GM21619 (cell line): ENCODE measurements around the gene FBXW7.
"Not testable (repeated sequence)": the region's sequence is repeated elsewhere in the genome, so short reads cannot be mapped to it uniquely, and the experiment has no call there.

Experiments used
- ATAC-seq: cut with Tn5 transposase; IDR thresholded peaks from one replicate; pipeline ENCODE4 v1.9.1; 2021; ENCODE audit not compliant: unreplicated experiment

The FBXW7 gene

DNA sequence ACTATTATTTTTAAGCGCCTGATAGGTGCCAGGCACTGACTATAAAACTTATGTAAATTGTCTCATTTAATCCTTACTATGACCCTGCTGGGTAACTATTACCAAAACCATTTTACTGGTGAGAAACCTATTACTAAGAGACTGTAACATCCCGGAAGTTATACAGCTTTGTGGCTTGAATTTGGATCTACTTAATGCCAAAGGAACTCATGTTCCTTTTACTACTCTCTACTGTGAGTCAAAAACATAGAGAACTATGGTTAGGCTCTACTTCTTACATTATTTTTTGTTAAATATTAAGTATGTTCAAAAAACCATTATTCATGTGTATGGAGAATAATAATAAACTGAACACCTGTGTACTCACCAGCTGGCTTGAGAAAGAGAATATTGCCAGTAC, 14.8 kb upstream of the FBXW7 start:
- peak; percentile 33 for ATAC-seq

GRCh38 chr4:152545088-152545487, 9.2 kb upstream of the FBXW7 start:
- ATAC-seq: no peak

GRCh38 chr4:152544533-152544932, 8.6 kb upstream of the FBXW7 start:
- ATAC-seq: not testable (repeated sequence)

GRCh38 chr4:152540941-152541340, 5.0 kb upstream of the FBXW7 start:
- ATAC-seq: no peak

DNA sequence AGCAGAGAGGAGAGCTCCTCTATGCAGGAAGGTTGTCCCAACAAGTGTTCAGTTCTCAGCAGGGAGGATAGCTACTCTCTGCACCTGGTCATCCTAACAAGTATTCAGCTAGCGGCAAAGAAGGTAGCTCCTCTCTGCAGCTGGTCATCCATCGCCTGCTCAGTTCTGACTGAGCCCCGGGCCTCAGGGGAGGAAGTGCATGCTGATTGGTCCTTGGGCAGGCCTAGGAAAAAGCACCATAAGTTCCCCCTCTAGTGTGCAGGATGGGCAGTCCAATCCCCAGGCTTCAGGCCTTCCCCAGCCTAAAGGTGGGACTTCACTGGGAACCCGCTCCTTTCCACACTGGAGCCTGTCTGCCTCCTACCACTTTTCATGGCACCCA, 4.4 kb upstream of the FBXW7 start:
- ATAC-seq: no peak

DNA sequence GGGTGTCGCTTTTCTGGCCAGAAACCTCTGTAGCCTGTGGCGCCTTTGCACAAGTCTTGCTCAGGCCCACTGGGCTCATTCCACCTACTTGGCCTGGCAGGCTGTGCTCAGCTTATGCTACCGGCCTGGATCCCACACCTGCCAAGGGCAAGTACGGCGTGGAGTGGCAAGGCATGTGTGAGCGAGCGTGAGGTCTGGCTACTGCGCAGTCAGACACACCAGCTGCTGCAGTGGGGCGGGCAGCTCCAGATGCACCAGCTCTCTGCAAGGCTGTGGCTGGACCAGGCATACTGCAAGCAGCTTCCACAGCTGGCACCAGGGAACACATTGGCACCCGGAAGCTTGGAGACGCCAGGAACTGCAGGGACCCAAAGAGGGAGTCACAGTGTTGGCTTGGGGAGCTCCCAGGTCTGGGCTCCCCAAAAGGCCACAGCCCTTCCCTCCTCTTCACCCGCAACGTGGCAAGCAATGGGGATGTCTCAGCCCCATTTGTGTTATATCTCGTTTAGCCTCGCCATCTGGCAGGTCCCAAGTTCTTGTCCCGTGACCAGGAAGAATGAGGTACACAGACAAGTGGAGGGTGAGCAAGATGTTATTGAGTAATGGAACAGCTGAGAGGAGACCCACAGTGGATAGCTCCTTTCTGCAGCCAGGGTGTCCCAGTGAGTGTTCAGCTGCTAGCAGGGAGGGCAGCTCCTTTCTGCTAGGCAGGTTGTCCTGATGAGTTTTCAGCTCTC, 3.8 kb upstream of the FBXW7 start:
- ATAC-seq: no peak

- no peak for ATAC-seq
Observed at GRCh38 chr4:152537881-152538280, 2.0 kb upstream of the FBXW7 start.

DNA sequence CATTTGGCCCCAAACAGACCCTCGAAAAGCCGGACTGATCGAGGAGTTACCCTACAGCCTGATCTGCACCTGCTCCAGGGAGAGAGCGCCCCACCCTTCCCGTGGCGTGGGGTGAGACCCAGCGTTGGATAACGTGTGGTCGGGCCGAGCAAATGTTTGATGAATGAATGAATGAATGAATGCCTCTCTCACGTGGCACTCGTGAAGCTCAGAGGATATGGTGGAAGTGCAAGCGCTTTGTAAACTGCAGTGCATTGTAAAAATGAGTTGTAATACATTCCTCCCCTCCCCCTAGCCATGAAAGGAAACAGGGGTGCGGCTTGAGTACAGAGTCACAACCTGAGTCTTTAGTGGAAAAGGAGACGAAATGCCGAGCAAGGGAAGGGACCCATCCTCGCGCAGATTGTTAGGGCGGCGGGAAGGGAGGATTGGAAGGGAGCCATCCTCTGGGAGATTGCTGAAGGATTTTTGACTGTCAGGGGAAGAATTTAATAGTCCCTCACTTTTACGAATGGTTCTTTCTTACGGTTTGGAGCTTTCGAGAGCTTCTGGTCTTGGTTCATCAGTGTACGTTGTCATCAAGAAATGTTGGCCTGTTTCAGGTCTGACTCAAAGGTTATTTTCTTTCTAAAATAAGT, 772 bp upstream of the FBXW7 start:
- peak; percentile 27 for ATAC-seq

- ATAC-seq: peak; percentile 9
Observed at GRCh38 chr4:152535360-152535902, 461 bp downstream of the FBXW7 start.

- no peak for ATAC-seq
Observed at GRCh38 chr4:152534541-152535359, 1.1 kb downstream of the FBXW7 start.

DNA sequence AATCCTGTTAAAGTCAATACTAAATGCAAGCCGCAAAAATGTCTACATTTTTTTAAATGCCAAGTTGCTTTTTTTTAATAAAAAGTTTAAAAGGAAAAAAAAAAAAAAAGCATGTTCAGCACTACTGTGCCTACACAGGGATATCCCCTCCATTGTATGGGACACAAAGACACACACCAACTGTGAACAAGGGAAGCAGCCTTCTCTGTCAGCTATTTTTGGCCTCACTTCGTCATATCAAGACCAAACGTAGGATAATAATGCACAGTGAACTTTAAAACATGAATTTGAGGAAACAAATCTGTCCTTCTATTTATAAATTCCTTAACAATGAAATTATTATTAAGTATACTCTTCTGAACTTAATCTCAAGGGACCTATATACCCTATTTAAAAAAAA, 4.4 kb downstream of the FBXW7 start:
- ATAC-seq: no peak

DNA sequence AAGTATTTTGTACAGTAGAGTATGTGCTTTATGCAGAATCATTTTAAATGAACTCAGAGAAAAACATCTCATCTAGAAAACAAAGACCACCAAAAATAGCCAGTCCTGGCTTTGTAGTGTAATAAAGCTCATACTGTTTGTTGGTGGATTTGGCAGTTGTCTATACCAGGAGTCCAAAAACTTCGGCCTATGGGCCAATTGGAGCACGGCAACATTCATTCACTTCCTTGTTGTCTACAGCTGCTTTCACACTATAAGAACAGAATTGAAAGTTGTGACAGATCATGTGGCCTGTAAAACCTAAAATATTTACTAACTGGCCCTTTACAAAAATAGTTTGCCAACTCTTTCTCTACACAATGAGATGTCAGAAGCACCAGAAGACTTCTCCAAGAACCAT, 5.3 kb downstream of the FBXW7 start:
- ATAC-seq: no peak

GRCh38 chr4:152529880-152530279, 6.0 kb downstream of the FBXW7 start:
- ATAC-seq: no peak

- ATAC-seq: no peak
Observed at GRCh38 chr4:152528060-152528459, 7.8 kb downstream of the FBXW7 start.

DNA sequence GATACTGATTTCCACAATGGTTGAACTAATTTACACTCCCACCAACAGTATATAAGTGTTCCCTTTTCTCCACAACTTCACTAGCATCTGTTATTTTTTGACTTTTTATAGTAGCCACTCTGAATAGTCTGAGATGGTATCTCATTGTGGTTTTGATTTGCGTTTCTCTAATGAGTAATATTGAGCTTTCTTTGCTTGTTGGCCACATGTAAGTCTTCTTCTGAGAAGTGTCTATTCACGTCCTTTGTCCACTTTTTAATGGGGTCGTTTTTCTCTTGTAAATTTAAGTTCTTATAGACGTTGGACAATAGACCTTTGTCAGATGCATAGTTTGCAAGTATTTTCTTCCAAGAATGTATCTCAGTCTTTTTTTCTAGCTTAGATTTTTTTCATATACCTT, 10.0 kb downstream of the FBXW7 start:
- ATAC-seq: peak; percentile 46

GRCh38 chr4:152524427-152524826, 11.5 kb downstream of the FBXW7 start:
- no peak for ATAC-seq

DNA sequence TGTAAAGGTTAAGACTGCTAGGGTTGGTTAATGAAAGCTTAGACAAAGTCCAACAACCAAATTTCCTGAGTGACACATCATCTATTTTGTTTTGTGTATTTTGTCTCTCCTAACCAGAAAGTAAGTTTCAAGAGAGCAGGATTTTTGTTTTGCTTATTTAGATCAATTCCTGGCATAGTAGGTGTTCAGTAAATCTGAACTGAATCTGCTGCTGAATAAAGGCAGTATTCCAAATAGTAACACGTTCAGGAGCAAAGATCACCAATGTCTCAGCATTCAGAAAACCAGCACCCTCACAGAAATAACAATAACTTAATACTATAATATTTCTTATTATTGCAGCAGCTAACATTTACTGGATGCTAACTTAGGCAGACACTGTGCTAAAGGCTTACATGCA, 12.2 kb downstream of the FBXW7 start:
- no peak for ATAC-seq

DNA sequence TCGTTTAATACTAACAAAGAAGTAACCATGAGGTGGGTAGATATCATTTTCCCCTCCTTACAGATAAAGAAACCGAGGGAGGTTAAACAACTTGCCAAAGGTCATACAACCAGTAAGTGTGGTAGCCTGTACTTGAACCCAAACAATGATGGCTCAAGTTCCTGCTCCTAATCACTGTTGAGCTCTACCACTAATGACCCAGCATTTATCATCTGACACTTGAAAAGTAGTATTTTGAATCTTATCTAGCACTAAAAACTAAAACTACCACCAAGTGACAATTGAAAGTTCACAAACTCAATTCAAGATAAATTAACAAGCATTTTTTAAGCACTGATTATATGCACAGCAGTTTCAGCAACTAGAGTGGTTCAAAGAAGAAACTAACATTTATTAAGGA, 13.1 kb downstream of the FBXW7 start:
- no peak for ATAC-seq

- ATAC-seq: no peak
Observed at GRCh38 chr4:152522245-152522644, 13.6 kb downstream of the FBXW7 start.

- no peak for ATAC-seq
Observed at GRCh38 chr4:152516156-152516555, 19.7 kb downstream of the FBXW7 start.

DNA sequence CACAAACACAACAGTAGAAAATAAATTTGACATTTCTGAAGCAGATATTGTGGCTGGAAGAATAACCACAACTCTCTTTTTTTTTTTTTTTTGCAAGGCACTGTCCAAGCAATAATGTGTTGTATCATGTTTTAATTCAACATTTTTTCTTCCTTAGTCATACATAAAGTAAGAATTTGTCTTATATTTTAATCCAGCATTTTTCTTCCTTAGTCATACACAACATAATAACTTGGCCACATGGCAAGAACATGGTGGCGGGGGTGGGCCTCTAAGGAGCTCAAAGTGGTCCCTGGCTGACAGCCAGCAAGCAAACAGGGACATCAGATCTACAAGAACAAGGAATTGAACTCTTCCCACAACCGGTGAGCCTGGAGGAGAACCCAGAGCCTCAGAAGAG, 20.2 kb downstream of the FBXW7 start:
- no peak for ATAC-seq

DNA sequence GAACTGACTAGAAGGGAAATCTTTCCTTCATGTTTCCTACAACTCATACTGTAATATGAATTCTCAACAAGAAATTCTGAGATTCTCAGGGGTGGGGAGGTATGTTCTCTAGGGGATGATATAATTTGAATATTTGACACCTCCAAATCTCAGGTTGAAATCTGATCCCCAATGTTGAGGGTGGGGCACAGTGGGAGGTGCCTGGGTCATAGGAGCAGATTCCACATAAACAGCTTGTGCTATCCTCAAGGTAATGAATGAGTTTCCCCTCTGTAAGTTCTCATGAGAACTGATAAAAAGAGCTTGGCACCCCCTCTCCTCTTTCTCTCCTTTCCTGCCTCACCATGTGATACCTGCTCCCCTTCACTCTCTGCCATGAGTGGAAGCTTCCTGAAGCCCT, 21.5 kb downstream of the FBXW7 start:
- no peak for ATAC-seq
